OCI-LY7 (cell line): ENCODE data around the gene NMNAT1. TPM values are rescaled to one million over a fixed set of nuclear protein-coding genes. Genes with fewer than 3 reads are reported as not detected.

Experiments
- BruUV-seq: library from RNA; stranded (reverse); fragments of 400-500 nt; replicated peaks from 2 replicates; lab custom pipeline; 2021; lab: Mats Ljungman, UMichigan
- CTCF ChIA-PET: fragments of 300-600 bp; sonication (Branson Sonifier 250); formaldehyde crosslinking; loops from one replicate; lab custom pipeline; 2022; ENCODE audit warnings: antibody characterized with exemption; ENCODE audit not compliant: unreplicated experiment; lab: Charles Lee
- POLR2A ChIA-PET: fragments of 300-600 bp; sonication (Branson Sonifier 250); formaldehyde crosslinking; loops from one replicate; lab custom pipeline; 2022; ENCODE audit warnings: antibody characterized with exemption; lab: Charles Lee
- DNase-seq: peaks from one replicate; pipeline ENCODE4 v3.0.0-alpha.2; 2015; ENCODE audit warnings: low spot score
- H2AFZ ChIP-seq: fragments of 200-600 bp; sonication (generic), shearing (Covaris generic); 2 replicates; pipeline ENCODE4 v1.6.1; 2014; ENCODE audit warnings: mild to moderate bottlenecking, antibody characterized with exemption, low read length, moderate library complexity
- H3K27ac ChIP-seq: fragments of 200-600 bp; sonication (generic); 2 replicates; pipeline ENCODE4 v1.5.1; 2014; ENCODE audit warnings: mixed run types, low read depth, mild to moderate bottlenecking, moderate library complexity, low read length, inconsistent platforms; ENCODE audit not compliant: poor library complexity, severe bottlenecking
- H3K36me3 ChIP-seq: fragments of 200-600 bp; sonication (generic); 2 replicates; pipeline ENCODE4 v1.6.1; 2014; ENCODE audit warnings: mild to moderate bottlenecking, antibody characterized with exemption, low read length, moderate library complexity, mixed read lengths; ENCODE audit not compliant: insufficient read depth
- H3K4me1 ChIP-seq: fragments of 200-600 bp; sonication (generic); 2 replicates; pipeline ENCODE4 v1.5.1; 2014; ENCODE audit warnings: mild to moderate bottlenecking, low read length; ENCODE audit not compliant: insufficient read depth, poor library complexity, severe bottlenecking
- H3K4me2 ChIP-seq: fragments of 200-600 bp; sonication (generic); 2 replicates; pipeline ENCODE4 v1.6.1; 2014; ENCODE audit warnings: mild to moderate bottlenecking, low read length
- H3K4me3 ChIP-seq: fragments of 200-600 bp; sonication (generic); 2 replicates; pipeline ENCODE4 v1.5.1; 2014; ENCODE audit warnings: mild to moderate bottlenecking, low read depth, low read length; ENCODE audit not compliant: poor library complexity, severe bottlenecking
- H3K79me2 ChIP-seq: fragments of 200-600 bp; sonication (generic); 2 replicates; pipeline ENCODE4 v1.6.1; 2016; ENCODE audit warnings: low read depth, mild to moderate bottlenecking, low read length, moderate library complexity, mixed read lengths; ENCODE audit not compliant: insufficient read depth
- H3K9me2 ChIP-seq: fragments of 200-600 bp; sonication (generic); 2 replicates; pipeline ENCODE4 v1.6.1; 2016; ENCODE audit warnings: mild to moderate bottlenecking, low read length, mixed read lengths; ENCODE audit not compliant: insufficient read depth
- H3K9me3 ChIP-seq: fragments of 200-600 bp; sonication (generic); 2 replicates; pipeline ENCODE4 v1.6.1; 2014; ENCODE audit warnings: mild to moderate bottlenecking, mixed run types, low read length, mixed read lengths
- H4K20me1 ChIP-seq: fragments of 200-600 bp; sonication (generic); 2 replicates; pipeline ENCODE4 v1.6.1; 2014; ENCODE audit warnings: mild to moderate bottlenecking, antibody characterized with exemption, low read length, moderate library complexity, mixed read lengths; ENCODE audit not compliant: insufficient read depth
- EZH2phosphoT487 ChIP-seq: fragments of 200-600 bp; sonication (generic); IDR thresholded peaks from 2 replicates; pipeline ENCODE4 v1.6.1; 2018; ENCODE audit warnings: low read depth, borderline replicate concordance, mild to moderate bottlenecking, mixed run types, antibody characterized with exemption, low read length, moderate library complexity, mixed read lengths
- intact Hi-C: fragments of 100-400 bp; cut with micrococcal nuclease; formaldehyde crosslinking; loops from one replicate; pipeline ENCODE4 v1.10.0; 2022; ENCODE audit not compliant: unreplicated experiment
- total RNA-seq, 2 experiments: library from RNA; depleted of rRNA in 1 of 2; stranded (reverse); fragments of >200 nt in 1 of 2; shearing (Covaris generic) in 1 of 2; gene quantifications; 2 replicates each; pipeline ENCODE4 v1.2.3, GENCODE V29; 2014 to 2022
- TF ChIP-seq, protein P1 (sequence below): fragments of 200-600 bp; sonication (generic); conservative IDR thresholded peaks from 2 replicates; pipeline ENCODE4 v1.5.1; 2014; ENCODE audit warnings: mild to moderate bottlenecking, antibody characterized with exemption, low read length, moderate library complexity, mixed read lengths

Gene NMNAT1
- total RNA-seq, 2 experiments from 2014 or later, result 5.4 to 6.5 TPM

DNA sequence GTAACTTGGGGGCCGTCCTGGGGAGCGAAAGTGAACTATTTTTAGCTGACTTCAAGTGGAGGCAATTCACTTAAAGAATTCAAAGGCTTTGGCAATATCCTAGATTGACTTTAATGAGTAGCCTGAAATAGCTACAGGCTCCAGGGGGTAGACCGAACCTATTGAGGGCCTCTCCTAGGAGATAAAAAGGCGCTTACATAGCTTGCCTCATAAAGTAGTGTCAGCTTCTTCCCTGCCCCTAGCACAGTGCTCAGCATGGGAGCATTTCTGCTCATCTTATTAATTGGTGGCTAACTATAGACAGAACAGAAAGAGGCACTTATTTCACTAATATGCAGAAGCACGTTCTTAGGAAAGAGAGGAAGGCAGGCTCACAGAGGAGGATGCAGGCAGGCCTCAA, 20.9 kb upstream of the NMNAT1 start:
- no peak overlapping the region for H2AFZ ChIP-seq
- H3K9me3 ChIP-seq, result no peaks in the 10 kb centered on the region
- H3K4me1 ChIP-seq, result peaks cover 4% of the 10 kb centered on the region
- BruUV-seq, result no TSS peak
- no peaks in the 10 kb centered on the region for H3K9me2 ChIP-seq
- ChIA-PET CTCF (no interaction called here), POLR2A (no interaction called here)
- intact Hi-C loops, result no loop called here
- H3K79me2 ChIP-seq, result no peaks in the 10 kb centered on the region
- no peak overlapping the region for H3K4me3 ChIP-seq
- no peak for TF ChIP-seq EZH2phosphoT487
- TF ChIP-seq, protein P1, sequence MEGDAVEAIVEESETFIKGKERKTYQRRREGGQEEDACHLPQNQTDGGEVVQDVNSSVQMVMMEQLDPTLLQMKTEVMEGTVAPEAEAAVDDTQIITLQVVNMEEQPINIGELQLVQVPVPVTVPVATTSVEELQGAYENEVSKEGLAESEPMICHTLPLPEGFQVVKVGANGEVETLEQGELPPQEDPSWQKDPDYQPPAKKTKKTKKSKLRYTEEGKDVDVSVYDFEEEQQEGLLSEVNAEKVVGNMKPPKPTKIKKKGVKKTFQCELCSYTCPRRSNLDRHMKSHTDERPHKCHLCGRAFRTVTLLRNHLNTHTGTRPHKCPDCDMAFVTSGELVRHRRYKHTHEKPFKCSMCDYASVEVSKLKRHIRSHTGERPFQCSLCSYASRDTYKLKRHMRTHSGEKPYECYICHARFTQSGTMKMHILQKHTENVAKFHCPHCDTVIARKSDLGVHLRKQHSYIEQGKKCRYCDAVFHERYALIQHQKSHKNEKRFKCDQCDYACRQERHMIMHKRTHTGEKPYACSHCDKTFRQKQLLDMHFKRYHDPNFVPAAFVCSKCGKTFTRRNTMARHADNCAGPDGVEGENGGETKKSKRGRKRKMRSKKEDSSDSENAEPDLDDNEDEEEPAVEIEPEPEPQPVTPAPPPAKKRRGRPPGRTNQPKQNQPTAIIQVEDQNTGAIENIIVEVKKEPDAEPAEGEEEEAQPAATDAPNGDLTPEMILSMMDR, result no peak
- no peaks in the 10 kb centered on the region for H4K20me1 ChIP-seq
- H3K27ac ChIP-seq, result no peak overlapping the region
- no peak overlapping the region for H3K4me2 ChIP-seq
- no peaks in the 10 kb centered on the region for H3K36me3 ChIP-seq
- no peak for DNase-seq

DNA sequence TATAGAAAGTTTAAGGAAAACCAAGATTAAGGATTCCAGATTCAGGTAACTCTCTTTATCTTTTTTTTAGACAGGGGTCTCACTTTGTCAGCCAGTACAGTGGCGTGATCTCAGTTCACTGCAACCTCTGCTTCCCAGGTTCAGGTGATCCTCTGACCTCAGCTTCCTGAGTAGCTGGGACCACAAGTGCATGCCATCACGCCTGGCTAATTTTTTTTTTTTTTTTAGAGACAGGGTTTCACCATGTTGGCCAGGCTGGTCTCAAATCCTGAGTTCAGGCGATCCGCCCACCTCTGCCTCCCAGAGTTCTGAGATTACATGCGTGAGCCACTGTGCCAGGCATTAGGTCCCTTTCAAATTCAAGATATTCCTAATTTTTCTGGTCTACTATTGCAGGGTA, 16.0 kb upstream of the NMNAT1 start:
- CTCF ChIA-PET, result no interaction called here
- Histone ChIP-seq H3K9me3 (no peaks in the 10 kb centered on the region), H3K79me2 (no peaks in the 10 kb centered on the region), H3K4me3 (no peak overlapping the region), H3K4me2 (no peak overlapping the region), H3K4me1 (peaks cover 6% of the 10 kb centered on the region), H3K9me2 (no peaks in the 10 kb centered on the region), H2AFZ (no peak overlapping the region), H3K27ac (no peak overlapping the region), H4K20me1 (no peaks in the 10 kb centered on the region), H3K36me3 (peaks cover 31% of the 10 kb centered on the region)
- DNase-seq, result no peak
- POLR2A ChIA-PET, result no interaction called here
- intact Hi-C loops, result no loop called here
- no TSS peak for BruUV-seq
- no peak for TF ChIP-seq EZH2phosphoT487
- TF ChIP-seq, protein P1, result no peak

DNA sequence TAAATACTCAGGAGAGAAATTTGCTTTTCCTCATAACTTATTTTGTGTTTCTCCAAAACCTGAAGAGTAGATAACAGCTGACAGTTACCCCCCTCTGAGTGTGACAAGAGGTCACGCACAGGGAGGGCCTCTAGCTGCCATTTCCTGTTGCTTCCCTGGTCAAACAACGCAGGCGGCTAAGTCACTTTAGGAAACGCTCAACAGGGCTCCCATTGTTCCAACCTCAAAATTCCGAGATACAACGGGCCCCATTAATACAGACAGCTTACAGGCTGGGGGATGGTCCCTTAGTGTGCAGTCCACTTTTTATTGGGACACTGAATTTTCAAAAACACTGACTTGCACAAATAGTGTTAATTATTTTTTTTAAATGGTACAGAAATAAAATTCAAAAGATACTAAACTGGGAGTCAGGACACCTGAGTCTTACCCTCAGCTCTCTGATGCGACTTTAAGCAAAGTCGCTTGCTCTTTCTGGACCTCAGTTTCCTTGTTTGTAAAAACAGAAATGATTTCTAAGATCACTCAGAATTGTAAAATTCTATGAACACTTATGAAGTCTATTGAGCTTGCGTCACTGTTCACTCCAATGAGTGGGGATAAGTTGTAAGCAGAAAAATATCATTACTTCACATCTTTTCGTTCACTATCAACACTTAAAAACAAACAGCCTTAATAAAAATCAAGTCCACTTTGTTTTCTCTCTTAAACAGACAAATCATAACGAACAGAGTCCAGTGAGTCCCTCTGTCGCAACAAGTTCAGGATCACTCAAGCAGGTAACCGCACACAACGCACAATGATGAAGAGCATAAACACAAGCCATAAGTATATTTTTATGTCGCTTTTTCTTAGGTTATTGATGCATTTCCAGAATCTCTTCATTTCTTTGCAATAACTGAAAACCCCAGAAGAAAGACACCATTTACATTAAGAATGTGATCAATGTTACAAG, 13.6 kb upstream of the NMNAT1 start:
- Histone ChIP-seq H3K4me1 (peaks cover 6% of the 10 kb centered on the region), H4K20me1 (no peaks in the 10 kb centered on the region), H2AFZ (no peak overlapping the region), H3K4me2 (no peak overlapping the region), H3K9me3 (no peaks in the 10 kb centered on the region), H3K36me3 (peaks cover 37% of the 10 kb centered on the region), H3K27ac (no peak overlapping the region), H3K9me2 (no peaks in the 10 kb centered on the region), H3K79me2 (no peaks in the 10 kb centered on the region), H3K4me3 (no peak overlapping the region)
- no peak for DNase-seq
- TSS peak; percentile 46 for BruUV-seq
- intact Hi-C loops, result no loop called here
- ChIA-PET CTCF (no interaction called here), POLR2A (interaction anchor here (0.8 to 1.9 kb wide), 2 partner anchors 8 to 14 kb away, joined by 3 to 4 read pairs; no protein-coding TSS in a partner anchor)
- TF ChIP-seq, protein P1, result no peak
- TF ChIP-seq EZH2phosphoT487, result no peak
